Mesenchymal stem cell (in vitro differentiated cells and primary cell): Measurements from ENCODE around the gene CCR9.
A peak's percentile ranks its signal among the peaks of the same experiment; 100 is the strongest.

Source experiments
- DNase-seq: peaks from one replicate; pipeline ENCODE4 v3.0.0-alpha.2; 2013
- H2AFZ ChIP-seq: one replicate; pipeline ENCODE4 v1.6.1; 2013; ENCODE audit warnings: low read depth, mild to moderate bottlenecking, control low read depth, inconsistent platforms, low read length, moderate library complexity
- H2AK5ac ChIP-seq: 2 replicates; pipeline ENCODE4 v1.6.1; 2013; ENCODE audit warnings: low read length, moderate library complexity, mild to moderate bottlenecking, inconsistent platforms; ENCODE audit not compliant: severe bottlenecking
- H2BK120ac ChIP-seq: one replicate; pipeline ENCODE4 v1.6.1; 2013; ENCODE audit warnings: low read depth, mild to moderate bottlenecking, inconsistent platforms, low read length, moderate library complexity
- H2BK12ac ChIP-seq, 2 experiments: one replicate each; pipeline ENCODE4 v1.6.1; 2013; ENCODE audit warnings: inconsistent platforms in 2 of 2, low read length in 2 of 2, mild to moderate bottlenecking in 2 of 2, moderate library complexity in 2 of 2, control low read depth in 1 of 2
- H2BK15ac ChIP-seq: one replicate; pipeline ENCODE4 v1.6.1; 2013; ENCODE audit warnings: mild to moderate bottlenecking, low read depth, inconsistent platforms; ENCODE audit not compliant: poor library complexity, severe bottlenecking
- H2BK5ac ChIP-seq: 2 replicates; pipeline ENCODE4 v1.6.1; 2013; ENCODE audit warnings: low read depth, mild to moderate bottlenecking, low read length, control low read depth, inconsistent platforms; ENCODE audit not compliant: poor library complexity, severe bottlenecking
- H3K14ac ChIP-seq, 2 experiments: one replicate each; pipeline ENCODE4 v1.6.1; 2013; ENCODE audit warnings: inconsistent platforms in 2 of 2, low read length in 2 of 2, control low read depth in 1 of 2, mild to moderate bottlenecking in 1 of 2, moderate library complexity in 1 of 2
- H3K18ac ChIP-seq, 2 experiments: one replicate each; pipeline ENCODE4 v1.6.1; 2013; ENCODE audit warnings: inconsistent platforms in 2 of 2, low read length in 2 of 2, control low read depth in 1 of 2, low read depth in 1 of 2, mild to moderate bottlenecking in 1 of 2
- H3K23ac ChIP-seq, 2 experiments: one replicate each; pipeline ENCODE4 v1.6.1; 2013; ENCODE audit warnings: inconsistent platforms in 2 of 2, low read length in 2 of 2, mild to moderate bottlenecking in 2 of 2, moderate library complexity in 2 of 2, control low read depth in 1 of 2
- H3K27ac ChIP-seq: 2 replicates; pipeline ENCODE4 v1.5.1; 2013; ENCODE audit warnings: mild to moderate bottlenecking, moderate library complexity, low read length, control low read depth, inconsistent platforms; ENCODE audit not compliant: poor library complexity, severe bottlenecking
- H3K27me3 ChIP-seq, 2 experiments: 2 replicates each; pipeline versions ENCODE4 v1.6.1 to v1.7.0; 2013; ENCODE audit warnings: low read length in 2 of 2, mild to moderate bottlenecking in 2 of 2, moderate library complexity in 2 of 2, control low read depth in 1 of 2, inconsistent platforms in 1 of 2; ENCODE audit not compliant: control insufficient read depth in 1 of 2, insufficient read depth in 1 of 2
- H3K36me3 ChIP-seq, 2 experiments: 2 replicates each; pipeline versions ENCODE4 v1.6.1 to v1.7.0; 2013; ENCODE audit warnings: low read length in 2 of 2, control low read depth in 1 of 2, inconsistent platforms in 1 of 2, low read depth in 1 of 2, mild to moderate bottlenecking in 1 of 2; ENCODE audit not compliant: insufficient read depth in 2 of 2, control insufficient read depth in 1 of 2
- H3K4ac ChIP-seq, 2 experiments: one replicate each; pipeline ENCODE4 v1.6.1; 2013; ENCODE audit warnings: inconsistent platforms in 2 of 2, low read length in 2 of 2, mild to moderate bottlenecking in 2 of 2, moderate library complexity in 2 of 2, control low read depth in 1 of 2, low read depth in 1 of 2
- H3K4me1 ChIP-seq: 2 replicates; pipeline ENCODE4 v1.6.1; 2013; ENCODE audit warnings: low read depth, low read length, control low read depth; ENCODE audit not compliant: control insufficient read depth, insufficient read depth
- H3K4me2 ChIP-seq: 2 replicates; pipeline ENCODE4 v1.6.1; 2013; ENCODE audit warnings: low read length, mild to moderate bottlenecking, inconsistent platforms; ENCODE audit not compliant: poor library complexity, severe bottlenecking
- H3K4me3 ChIP-seq, 2 experiments: 2 replicates each; pipeline versions ENCODE4 v1.5.1 to v1.7.0; 2013; ENCODE audit warnings: low read length in 2 of 2, mild to moderate bottlenecking in 2 of 2, control low read depth in 1 of 2, low read depth in 1 of 2; ENCODE audit not compliant: insufficient read depth in 1 of 2
- H3K79me1 ChIP-seq: replicated peaks from 2 replicates; pipeline ENCODE4 v1.6.1; 2013; ENCODE audit warnings: mild to moderate bottlenecking, control low read depth, low read length, inconsistent platforms; ENCODE audit not compliant: poor library complexity, severe bottlenecking
- H3K9ac ChIP-seq: 2 replicates; pipeline ENCODE4 v1.7.0; 2013; ENCODE audit warnings: mild to moderate bottlenecking, low read length, moderate library complexity
- H3K9me3 ChIP-seq: 2 replicates; pipeline ENCODE4 v1.7.0; 2013; ENCODE audit warnings: mild to moderate bottlenecking, low read length; ENCODE audit not compliant: control insufficient read depth
- H4K8ac ChIP-seq: one replicate; pipeline ENCODE4 v1.6.1; 2013; ENCODE audit warnings: inconsistent platforms, mild to moderate bottlenecking, low read length, moderate library complexity
- H4K91ac ChIP-seq: one replicate; pipeline ENCODE4 v1.6.1; 2013; ENCODE audit warnings: mild to moderate bottlenecking, low read length, inconsistent platforms
- WGBS: methylation state at CpG from one replicate; pipeline ENCODE4 v1.1.7; 2013; ENCODE audit warnings: mixed read lengths; 5-methylcytosine and 5-hydroxymethylcytosine counted together

Gene CCR9

GRCh38 chr3:45948311-45948781 is 62.0 kb downstream of the CCR9 start:
- peak; percentile 19 for DNase-seq
- Histone ChIP-seq H4K91ac (no peak overlapping the region), H3K79me1 (no peaks in the 10 kb centered on the region), H3K27me3 (no peaks in the 10 kb centered on the region), H3K4me3 (no peak overlapping the region), H3K36me3 (peaks cover 60 to 86% of the 10 kb centered on the region in 2 experiments), H3K14ac (no peak overlapping the region), H4K8ac (no peak overlapping the region), H3K18ac (no peak overlapping the region), H3K27ac (no peak overlapping the region), H2AFZ (no peak overlapping the region), H3K9ac (no peak overlapping the region), H2AK5ac (no peak overlapping the region), H3K4ac (no peak overlapping the region), H3K4me2 (no peak overlapping the region), H2BK12ac (no peak overlapping the region), H3K9me3 (no peaks in the 10 kb centered on the region), H3K4me1 (no peaks in the 10 kb centered on the region), H3K23ac (no peak overlapping the region), H2BK5ac (no peak overlapping the region), H2BK15ac (no peak overlapping the region), H2BK120ac (no peak overlapping the region)
- 91% methylated on average over 6 of the region's 6 CpGs for WGBS

- Histone ChIP-seq H3K27ac (no peak overlapping the region), H2BK12ac (no peak overlapping the region), H2BK15ac (no peak overlapping the region), H3K4ac (peak overlapping the region in 1 of 2 experiments; percentile 3), H3K4me1 (no peaks in the 10 kb centered on the region), H3K9ac (no peak overlapping the region), H2BK5ac (no peak overlapping the region), H3K23ac (no peak overlapping the region), H3K9me3 (no peaks in the 10 kb centered on the region), H3K4me3 (no peak overlapping the region), H3K14ac (no peak overlapping the region), H2BK120ac (no peak overlapping the region), H3K18ac (no peak overlapping the region), H3K27me3 (no peaks in the 10 kb centered on the region), H4K91ac (no peak overlapping the region), H3K36me3 (peaks cover 63 to 91% of the 10 kb centered on the region in 2 experiments), H2AFZ (no peak overlapping the region), H3K4me2 (no peak overlapping the region), H4K8ac (no peak overlapping the region), H2AK5ac (no peak overlapping the region), H3K79me1 (no peaks in the 10 kb centered on the region)
- no peak for DNase-seq
- WGBS, result 96% methylated on average over 6 of the region's 6 CpGs
These were observed 62.5 kb downstream of the CCR9 start for GRCh38 chr3:45948881-45949280.

DNA sequence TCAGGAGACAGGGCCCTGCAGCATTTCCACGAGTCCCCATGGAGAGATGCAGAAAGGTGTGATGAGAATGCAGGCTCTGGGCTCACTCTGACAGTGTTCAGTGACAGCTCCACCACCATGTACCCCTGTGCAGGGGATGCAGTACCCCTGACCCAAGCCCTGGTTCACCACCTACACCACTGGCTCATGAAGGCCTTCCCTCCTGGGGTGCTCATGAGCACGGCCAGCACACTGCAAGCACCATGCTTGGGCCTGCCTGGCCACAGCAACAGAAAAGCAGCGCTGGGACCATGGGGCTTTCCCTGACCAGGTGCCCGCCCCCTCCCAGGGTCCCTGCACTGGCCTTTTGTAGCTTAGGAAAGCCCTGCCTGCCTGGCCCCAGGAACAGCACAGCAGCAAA is 63.1 kb downstream of the CCR9 start:
- Histone ChIP-seq H4K8ac (no peak overlapping the region), H2BK15ac (no peak overlapping the region), H3K36me3 (peaks cover 68 to 97% of the 10 kb centered on the region in 2 experiments), H3K27me3 (no peaks in the 10 kb centered on the region), H3K9ac (no peak overlapping the region), H3K23ac (no peak overlapping the region), H3K14ac (no peak overlapping the region), H3K79me1 (no peaks in the 10 kb centered on the region), H3K4me1 (no peaks in the 10 kb centered on the region), H3K4me3 (peak overlapping the region in 1 of 2 experiments; percentile 23), H3K4me2 (no peak overlapping the region), H2BK12ac (no peak overlapping the region), H3K27ac (no peak overlapping the region), H3K18ac (no peak overlapping the region), H2BK5ac (no peak overlapping the region), H4K91ac (no peak overlapping the region), H2AK5ac (no peak overlapping the region), H2BK120ac (no peak overlapping the region), H2AFZ (no peak overlapping the region), H3K9me3 (no peaks in the 10 kb centered on the region), H3K4ac (no peak overlapping the region)
- WGBS, result over 99% methylated on average over 4 of the region's 4 CpGs
- DNase-seq, result no peak

DNA sequence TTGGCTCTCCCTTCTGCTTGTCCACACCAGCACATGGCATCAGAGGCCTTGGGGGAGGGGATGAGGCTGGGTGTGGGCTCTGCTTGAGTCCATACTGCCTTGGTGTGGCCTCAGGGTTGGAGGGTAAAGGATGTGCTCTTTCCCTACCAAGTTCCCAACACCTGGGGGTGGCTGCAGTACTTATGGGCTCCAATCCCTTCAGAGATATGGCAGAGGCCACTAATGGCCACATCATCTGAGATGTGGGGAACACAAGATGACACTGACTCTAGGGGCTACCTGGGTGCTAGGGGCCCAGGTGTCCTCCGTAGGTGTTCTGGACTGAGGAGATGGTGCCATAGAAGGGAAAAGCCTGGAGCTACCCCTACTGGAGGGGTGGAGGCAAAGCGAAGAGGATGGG is 63.8 kb downstream of the CCR9 start:
- Histone ChIP-seq H3K79me1 (no peaks in the 10 kb centered on the region), H3K14ac (no peak overlapping the region), H3K9me3 (no peaks in the 10 kb centered on the region), H2BK12ac (no peak overlapping the region), H2AK5ac (no peak overlapping the region), H2BK15ac (no peak overlapping the region), H3K23ac (no peak overlapping the region), H3K9ac (no peak overlapping the region), H4K91ac (no peak overlapping the region), H3K27ac (no peak overlapping the region), H3K36me3 (peaks cover 71 to 100% of the 10 kb centered on the region in 2 experiments), H4K8ac (no peak overlapping the region), H3K4me3 (no peak overlapping the region), H3K27me3 (no peaks in the 10 kb centered on the region), H2BK120ac (no peak overlapping the region), H3K4ac (no peak overlapping the region), H2AFZ (no peak overlapping the region), H2BK5ac (no peak overlapping the region), H3K4me2 (no peak overlapping the region), H3K4me1 (no peaks in the 10 kb centered on the region), H3K18ac (no peak overlapping the region)
- 96% methylated on average over 2 of the region's 2 CpGs for WGBS
- no peak for DNase-seq
